ENCODE measurements around the gene DBP. TPM values are rescaled to one million over a fixed set of nuclear protein-coding genes. Genes with fewer than 3 reads are reported as not detected.

The DBP gene
- total and polyA plus RNA-seq, 2 experiments from 2014 or later, result 5.7 to 6.3 TPM

DNA sequence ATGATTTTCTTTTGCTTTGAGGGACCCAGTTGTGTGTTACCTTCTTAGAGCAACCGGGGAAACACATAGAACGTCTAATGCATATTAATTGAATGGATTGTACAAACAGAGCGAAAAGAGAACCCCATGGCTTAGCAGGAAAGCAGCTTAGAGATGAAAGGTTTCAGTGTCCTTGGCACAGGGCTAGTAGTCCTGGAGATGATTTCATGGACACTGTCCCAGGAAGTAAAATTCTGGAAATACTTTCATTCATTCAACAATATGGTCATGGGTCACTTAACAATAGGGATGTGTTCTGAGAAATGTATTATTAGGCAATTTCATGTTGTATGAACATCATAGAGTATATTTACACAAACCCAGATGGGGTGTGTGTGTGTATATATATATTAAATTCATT is 48.9 kb upstream of the DBP start (continued):
- TF ChIP-seq, protein P1, sequence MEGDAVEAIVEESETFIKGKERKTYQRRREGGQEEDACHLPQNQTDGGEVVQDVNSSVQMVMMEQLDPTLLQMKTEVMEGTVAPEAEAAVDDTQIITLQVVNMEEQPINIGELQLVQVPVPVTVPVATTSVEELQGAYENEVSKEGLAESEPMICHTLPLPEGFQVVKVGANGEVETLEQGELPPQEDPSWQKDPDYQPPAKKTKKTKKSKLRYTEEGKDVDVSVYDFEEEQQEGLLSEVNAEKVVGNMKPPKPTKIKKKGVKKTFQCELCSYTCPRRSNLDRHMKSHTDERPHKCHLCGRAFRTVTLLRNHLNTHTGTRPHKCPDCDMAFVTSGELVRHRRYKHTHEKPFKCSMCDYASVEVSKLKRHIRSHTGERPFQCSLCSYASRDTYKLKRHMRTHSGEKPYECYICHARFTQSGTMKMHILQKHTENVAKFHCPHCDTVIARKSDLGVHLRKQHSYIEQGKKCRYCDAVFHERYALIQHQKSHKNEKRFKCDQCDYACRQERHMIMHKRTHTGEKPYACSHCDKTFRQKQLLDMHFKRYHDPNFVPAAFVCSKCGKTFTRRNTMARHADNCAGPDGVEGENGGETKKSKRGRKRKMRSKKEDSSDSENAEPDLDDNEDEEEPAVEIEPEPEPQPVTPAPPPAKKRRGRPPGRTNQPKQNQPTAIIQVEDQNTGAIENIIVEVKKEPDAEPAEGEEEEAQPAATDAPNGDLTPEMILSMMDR (conservative IDR thresholded peaks at IDR 0.05; ENCODE audit: low read depth in 2 of 2), result no peak
- TF ChIP-seq CREB1 (CRISPR knock-in tag; IDR thresholded peaks at IDR 0.05; ENCODE audit: low read depth) (no peak), NANOG (IDR thresholded peaks at IDR 0.05; ENCODE audit: borderline replicate concordance) (no peak), EZH2phosphoT487 (IDR thresholded peaks at IDR 0.05; ENCODE audit: unreplicated experiment) (no peak), ETS1 (IDR thresholded peaks at IDR 0.05) (no peak), ZNF114 (CRISPR knock-in tag; IDR thresholded peaks at IDR 0.05) (no peak), POLR2AphosphoS5 (IDR thresholded peaks at IDR 0.05; ENCODE audit: low read depth) (no peak), EZH2 (IDR thresholded peaks at IDR 0.05; ENCODE audit: low read depth, unreplicated experiment) (no peak)
- TF ChIP-seq, protein P2, sequence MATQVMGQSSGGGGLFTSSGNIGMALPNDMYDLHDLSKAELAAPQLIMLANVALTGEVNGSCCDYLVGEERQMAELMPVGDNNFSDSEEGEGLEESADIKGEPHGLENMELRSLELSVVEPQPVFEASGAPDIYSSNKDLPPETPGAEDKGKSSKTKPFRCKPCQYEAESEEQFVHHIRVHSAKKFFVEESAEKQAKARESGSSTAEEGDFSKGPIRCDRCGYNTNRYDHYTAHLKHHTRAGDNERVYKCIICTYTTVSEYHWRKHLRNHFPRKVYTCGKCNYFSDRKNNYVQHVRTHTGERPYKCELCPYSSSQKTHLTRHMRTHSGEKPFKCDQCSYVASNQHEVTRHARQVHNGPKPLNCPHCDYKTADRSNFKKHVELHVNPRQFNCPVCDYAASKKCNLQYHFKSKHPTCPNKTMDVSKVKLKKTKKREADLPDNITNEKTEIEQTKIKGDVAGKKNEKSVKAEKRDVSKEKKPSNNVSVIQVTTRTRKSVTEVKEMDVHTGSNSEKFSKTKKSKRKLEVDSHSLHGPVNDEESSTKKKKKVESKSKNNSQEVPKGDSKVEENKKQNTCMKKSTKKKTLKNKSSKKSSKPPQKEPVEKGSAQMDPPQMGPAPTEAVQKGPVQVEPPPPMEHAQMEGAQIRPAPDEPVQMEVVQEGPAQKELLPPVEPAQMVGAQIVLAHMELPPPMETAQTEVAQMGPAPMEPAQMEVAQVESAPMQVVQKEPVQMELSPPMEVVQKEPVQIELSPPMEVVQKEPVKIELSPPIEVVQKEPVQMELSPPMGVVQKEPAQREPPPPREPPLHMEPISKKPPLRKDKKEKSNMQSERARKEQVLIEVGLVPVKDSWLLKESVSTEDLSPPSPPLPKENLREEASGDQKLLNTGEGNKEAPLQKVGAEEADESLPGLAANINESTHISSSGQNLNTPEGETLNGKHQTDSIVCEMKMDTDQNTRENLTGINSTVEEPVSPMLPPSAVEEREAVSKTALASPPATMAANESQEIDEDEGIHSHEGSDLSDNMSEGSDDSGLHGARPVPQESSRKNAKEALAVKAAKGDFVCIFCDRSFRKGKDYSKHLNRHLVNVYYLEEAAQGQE (IDR thresholded peaks at IDR 0.05; ENCODE audit: unreplicated experiment), result no peak

DNA sequence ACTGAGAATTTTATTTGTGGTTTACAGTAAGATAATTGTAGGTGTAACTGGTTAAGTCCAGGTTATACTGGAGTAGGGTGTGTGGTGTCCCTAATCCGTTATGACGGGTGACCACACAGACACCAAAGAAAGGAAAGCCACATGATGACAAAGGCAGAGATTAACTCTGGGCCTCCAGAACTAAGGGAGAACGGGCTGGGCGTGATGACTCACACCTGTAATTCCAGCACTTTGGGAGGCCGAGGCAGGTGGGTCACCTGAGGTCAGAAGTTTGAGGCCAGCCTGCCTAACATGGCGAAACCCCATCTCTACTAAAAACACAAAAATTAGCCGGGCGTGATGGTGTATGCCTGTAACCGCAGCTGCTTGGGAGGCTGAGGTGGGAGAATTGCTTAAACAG is 48.4 kb upstream of the DBP start:
- peaks cover 2% of the 10 kb centered on the region for H3K27me3 Mint-ChIP-seq (ENCODE audit: insufficient read depth, low read depth, poor library complexity)
- H3K79me2 ChIP-seq (replicated peaks; ENCODE audit: insufficient read depth), result no peaks in the 10 kb centered on the region
- no peaks in the 10 kb centered on the region for H3K9me3 Mint-ChIP-seq
- H4K20me1 ChIP-seq (replicated peaks; ENCODE audit: insufficient read depth), result no peaks in the 10 kb centered on the region
- H3K4me3 Mint-ChIP-seq, result no peak overlapping the region; the same call in 2 of the 3 replicates
- no peak overlapping the region for H3K27ac ChIP-seq (ENCODE audit: low read depth)
- DNase-seq (ENCODE audit: low spot score), result no peak
- TF ChIP-seq EZH2 (IDR thresholded peaks at IDR 0.05; ENCODE audit: low read depth, unreplicated experiment), result no peak
- no peak for TF ChIP-seq STAT1 (IDR thresholded peaks at IDR 0.05; ENCODE audit: unreplicated experiment)
- no peaks in the 10 kb centered on the region for H3K36me3 Mint-ChIP-seq (ENCODE audit: low read depth)
- ATAC-seq, result no peak
- H3K36me3 ChIP-seq (ENCODE audit: insufficient read depth), result no peaks in the 10 kb centered on the region
- H2AFZ ChIP-seq, result no peak overlapping the region
- H3K4me1 ChIP-seq (ENCODE audit: insufficient read depth), result no peaks in the 10 kb centered on the region
- H3K27me3 ChIP-seq (ENCODE audit: insufficient read depth), result no peaks in the 10 kb centered on the region
- H3K4me1 Mint-ChIP-seq, result no peaks in the 10 kb centered on the region
- no peak overlapping the region for H3K27ac Mint-ChIP-seq
- no peak overlapping the region for H3K4me3 ChIP-seq
- H3K9me2 ChIP-seq (ENCODE audit: insufficient read depth), result no peaks in the 10 kb centered on the region
- H3K4me2 ChIP-seq, result no peak overlapping the region
- H3F3A ChIP-seq (replicated peaks; ENCODE audit: low read depth), result no peaks in the 10 kb centered on the region

Data from GM23338 (cell line).